NOMO-1 (cell line): ENCODE results near the gene TTLL9.

Experiments used
- DNase-seq, 2 experiments: peaks; one replicate each; lab custom pipeline; 2025; ENCODE audit not compliant: unreplicated experiment in 2 of 2; lab: John Stamatoyannopoulos, UW

Gene TTLL9

GRCh38 chr20:31836853-31837608 lies 33.4 kb upstream of the TTLL9 start:
- DNase-seq: no peak

- no peak for DNase-seq
These were observed 32.5 kb upstream of the TTLL9 start for GRCh38 chr20:31837896-31838397.

- peak; percentile 19 to 27 for DNase-seq
These were observed 31.7 kb upstream of the TTLL9 start for GRCh38 chr20:31838646-31839292.

- no peak for DNase-seq
These were observed 30.5 kb upstream of the TTLL9 start for GRCh38 chr20:31839782-31840487.

GRCh38 chr20:31840906-31841816 lies 29.3 kb upstream of the TTLL9 start:
- no peak for DNase-seq

GRCh38 chr20:31841928-31842327 lies 28.5 kb upstream of the TTLL9 start:
- no peak for DNase-seq

GRCh38 chr20:31842471-31843157 lies 27.8 kb upstream of the TTLL9 start:
- no peak for DNase-seq

GRCh38 chr20:31843288-31843687 lies 27.1 kb upstream of the TTLL9 start:
- no peak for DNase-seq

- no peak for DNase-seq
These were observed 26.6 kb upstream of the TTLL9 start for GRCh38 chr20:31843881-31844280.

- DNase-seq: no peak
These were observed 25.6 kb upstream of the TTLL9 start for GRCh38 chr20:31844737-31845299.

GRCh38 chr20:31845300-31845863 lies 25.1 kb upstream of the TTLL9 start, which contains the start of gene FOXS1:
FOXS1 (minus strand) TSS chr20:31845604; CDS start chr20:31845542, 62 bp downstream.
- DNase-seq: no peak

GRCh38 chr20:31846793-31847138 lies 23.7 kb upstream of the TTLL9 start:
- no peak for DNase-seq

- no peak for DNase-seq
These were observed 22.1 kb upstream of the TTLL9 start for GRCh38 chr20:31848088-31848999.

GRCh38 chr20:31849306-31849930 lies 21.0 kb upstream of the TTLL9 start:
- DNase-seq: no peak

- no peak for DNase-seq
These were observed 19.0 kb upstream of the TTLL9 start for GRCh38 chr20:31851240-31851955.

- no peak for DNase-seq
These were observed 17.0 kb upstream of the TTLL9 start for GRCh38 chr20:31853481-31853880.

- peak in 1 of 2 experiments; percentile 8 for DNase-seq
These were observed 13.9 kb upstream of the TTLL9 start for GRCh38 chr20:31856516-31856915.
